ENCODE measurements around the gene TMEM150A. TPM values are rescaled to one million over a fixed set of nuclear protein-coding genes. Genes with fewer than 3 reads are reported as not detected.

Gene TMEM150A
- total RNA-seq, 3 donors from 2014 or later, result 20.8 to 40.0 (median 22.6) TPM

GRCh38 chr2:85551698-85552678, 50.5 kb downstream of the TMEM150A start:
- no peaks in the 10 kb centered on the region for H3K4me1 ChIP-seq
- H3K36me3 ChIP-seq, result no peaks in the 10 kb centered on the region
- H3K27ac ChIP-seq, result peak overlapping the region; percentile 21 to 75
- peak; percentile 84 for DNase-seq (ENCODE audit: low spot score in 2 of 2)
- TF ChIP-seq POLR2A (IDR thresholded peaks at IDR 0.05), result no peak
- peak; percentile 85 to 94 (median 94) for TF ChIP-seq CTCF (IDR thresholded peaks at IDR 0.05)
- TF ChIP-seq POLR2AphosphoS5 (IDR thresholded peaks at IDR 0.05), result peak in 2 of 3 donors; percentile 35 to 53
- H3K9me3 ChIP-seq, result no peaks in the 10 kb centered on the region
- intact Hi-C loops (cut with DNase I; ENCODE audit: low total_unique reads), result loop anchor here (5.0 kb wide), 1 partner anchor 120 kb away; no protein-coding TSS in a partner anchor
- no peak overlapping the region for H3K4me3 ChIP-seq
- no peaks in the 10 kb centered on the region for H3K27me3 ChIP-seq

- intact Hi-C loops (cut with DNase I; ENCODE audit: low total_unique reads), result loop anchor here (5.0 kb wide), 1 partner anchor 118 kb away; no protein-coding TSS in a partner anchor
- Histone ChIP-seq H3K9me3 (no peaks in the 10 kb centered on the region), H3K27me3 (no peaks in the 10 kb centered on the region), H3K4me1 (no peaks in the 10 kb centered on the region), H3K27ac (peak overlapping the region; percentile 59 to 75), H3K36me3 (no peaks in the 10 kb centered on the region), H3K4me3 (no peak overlapping the region)
- DNase-seq (ENCODE audit: low spot score in 2 of 2), result no peak
- no peak for TF ChIP-seq POLR2A (IDR thresholded peaks at IDR 0.05)
- TF ChIP-seq CTCF (IDR thresholded peaks at IDR 0.05), result no peak
- TF ChIP-seq POLR2AphosphoS5 (IDR thresholded peaks at IDR 0.05), result no peak
Measured at GRCh38 chr2:85550486-85550885, 52.0 kb downstream of the TMEM150A start.

- DNase-seq (ENCODE audit: low spot score in 2 of 2), result no peak
- Histone ChIP-seq H3K27me3 (no peaks in the 10 kb centered on the region), H3K4me1 (no peaks in the 10 kb centered on the region), H3K9me3 (no peaks in the 10 kb centered on the region), H3K4me3 (no peak overlapping the region), H3K36me3 (no peaks in the 10 kb centered on the region), H3K27ac (peak overlapping the region; percentile 59 to 75)
- intact Hi-C loops (cut with DNase I; ENCODE audit: low total_unique reads), result loop anchor here (5.0 kb wide), 1 partner anchor 118 kb away; no protein-coding TSS in a partner anchor
- no peak for TF ChIP-seq POLR2A (IDR thresholded peaks at IDR 0.05)
- no peak for TF ChIP-seq CTCF (IDR thresholded peaks at IDR 0.05)
- no peak for TF ChIP-seq POLR2AphosphoS5 (IDR thresholded peaks at IDR 0.05)
Measured at GRCh38 chr2:85549826-85550225, 52.7 kb downstream of the TMEM150A start.

- intact Hi-C loops (cut with DNase I; ENCODE audit: low total_unique reads), result no loop called here
- H3K36me3 ChIP-seq, result no peaks in the 10 kb centered on the region
Measured at GRCh38 chr2:85549095-85549494, 53.4 kb downstream of the TMEM150A start.

More at GRCh38 chr2:85549095-85549494, 53.4 kb downstream of the TMEM150A start:
- H3K9me3 ChIP-seq, result no peaks in the 10 kb centered on the region
- H3K4me3 ChIP-seq, result no peak overlapping the region
- no peaks in the 10 kb centered on the region for H3K27me3 ChIP-seq
- TF ChIP-seq CTCF (IDR thresholded peaks at IDR 0.05) (no peak), POLR2AphosphoS5 (IDR thresholded peaks at IDR 0.05) (no peak), POLR2A (IDR thresholded peaks at IDR 0.05) (no peak)
- DNase-seq (ENCODE audit: low spot score in 2 of 2), result no peak
- no peak overlapping the region for H3K27ac ChIP-seq
- H3K4me1 ChIP-seq, result no peaks in the 10 kb centered on the region
